ENCODE results near the gene MICA.

DNA sequence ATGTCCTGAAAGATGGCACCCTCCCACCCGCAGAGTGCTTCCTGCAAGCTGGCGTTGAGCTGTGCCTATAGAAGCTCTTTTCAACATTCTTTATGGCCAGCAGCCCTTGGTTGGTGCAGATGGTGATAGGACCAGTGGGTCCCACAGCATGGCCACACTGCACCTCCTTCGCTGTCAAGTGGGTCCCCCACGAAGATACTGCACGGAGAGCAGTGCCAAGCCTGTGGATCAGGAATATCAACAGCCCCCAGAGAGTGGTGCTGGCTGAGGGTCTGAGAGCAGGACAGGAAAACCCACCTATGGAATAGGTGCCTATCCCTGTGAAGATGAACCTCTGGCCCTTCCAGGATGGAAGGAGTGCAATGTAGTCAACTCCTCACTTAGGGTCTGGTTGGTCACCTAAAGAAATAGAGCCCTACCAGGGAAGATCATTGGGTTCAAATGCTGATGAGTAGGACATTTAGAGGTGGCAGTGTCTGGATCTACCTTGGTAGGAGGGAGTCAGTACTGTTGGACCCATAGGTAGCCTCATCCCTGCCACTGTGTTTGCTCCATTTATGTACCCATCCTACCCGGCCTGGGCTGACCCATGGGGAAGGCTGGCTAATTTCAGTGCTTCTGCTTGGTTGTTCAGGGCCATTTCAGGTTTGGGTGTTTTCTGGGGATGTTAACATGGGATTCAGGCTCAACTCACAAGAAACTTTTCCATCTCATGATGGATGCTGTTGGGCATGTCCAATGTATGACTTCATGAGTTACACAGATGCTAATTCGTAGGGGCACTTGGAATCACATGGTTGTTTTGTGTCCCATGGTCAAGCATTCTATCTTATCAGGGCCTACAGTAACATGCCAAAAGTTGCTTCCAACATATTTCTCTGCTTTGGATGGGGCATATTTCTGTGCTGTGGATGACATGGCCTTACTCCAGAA lies 61.1 kb downstream of the MICA start:
- TF ChIP-seq, protein P1, sequence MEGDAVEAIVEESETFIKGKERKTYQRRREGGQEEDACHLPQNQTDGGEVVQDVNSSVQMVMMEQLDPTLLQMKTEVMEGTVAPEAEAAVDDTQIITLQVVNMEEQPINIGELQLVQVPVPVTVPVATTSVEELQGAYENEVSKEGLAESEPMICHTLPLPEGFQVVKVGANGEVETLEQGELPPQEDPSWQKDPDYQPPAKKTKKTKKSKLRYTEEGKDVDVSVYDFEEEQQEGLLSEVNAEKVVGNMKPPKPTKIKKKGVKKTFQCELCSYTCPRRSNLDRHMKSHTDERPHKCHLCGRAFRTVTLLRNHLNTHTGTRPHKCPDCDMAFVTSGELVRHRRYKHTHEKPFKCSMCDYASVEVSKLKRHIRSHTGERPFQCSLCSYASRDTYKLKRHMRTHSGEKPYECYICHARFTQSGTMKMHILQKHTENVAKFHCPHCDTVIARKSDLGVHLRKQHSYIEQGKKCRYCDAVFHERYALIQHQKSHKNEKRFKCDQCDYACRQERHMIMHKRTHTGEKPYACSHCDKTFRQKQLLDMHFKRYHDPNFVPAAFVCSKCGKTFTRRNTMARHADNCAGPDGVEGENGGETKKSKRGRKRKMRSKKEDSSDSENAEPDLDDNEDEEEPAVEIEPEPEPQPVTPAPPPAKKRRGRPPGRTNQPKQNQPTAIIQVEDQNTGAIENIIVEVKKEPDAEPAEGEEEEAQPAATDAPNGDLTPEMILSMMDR (IDR thresholded peaks at IDR 0.05): no peak
- no peak for TF ChIP-seq POLR2A (IDR thresholded peaks at IDR 0.05)
